NAMALWA (cell line): ENCODE data around the gene MBD3L2B.

Experiments
- DNase-seq: peaks from one replicate; pipeline ENCODE4 v3.0.0-alpha.2; 2015; ENCODE audit warnings: low spot score

MBD3L2B gene

GRCh38 chr19:7010722-7011593 is 10.3 kb downstream of the MBD3L2B start:
- no peak for DNase-seq

GRCh38 chr19:7007859-7008258 is 13.4 kb downstream of the MBD3L2B start:
- DNase-seq = no peak

- peak; percentile 51 for DNase-seq
These were observed 15.0 kb downstream of the MBD3L2B start for GRCh38 chr19:7006135-7006704.

DNA sequence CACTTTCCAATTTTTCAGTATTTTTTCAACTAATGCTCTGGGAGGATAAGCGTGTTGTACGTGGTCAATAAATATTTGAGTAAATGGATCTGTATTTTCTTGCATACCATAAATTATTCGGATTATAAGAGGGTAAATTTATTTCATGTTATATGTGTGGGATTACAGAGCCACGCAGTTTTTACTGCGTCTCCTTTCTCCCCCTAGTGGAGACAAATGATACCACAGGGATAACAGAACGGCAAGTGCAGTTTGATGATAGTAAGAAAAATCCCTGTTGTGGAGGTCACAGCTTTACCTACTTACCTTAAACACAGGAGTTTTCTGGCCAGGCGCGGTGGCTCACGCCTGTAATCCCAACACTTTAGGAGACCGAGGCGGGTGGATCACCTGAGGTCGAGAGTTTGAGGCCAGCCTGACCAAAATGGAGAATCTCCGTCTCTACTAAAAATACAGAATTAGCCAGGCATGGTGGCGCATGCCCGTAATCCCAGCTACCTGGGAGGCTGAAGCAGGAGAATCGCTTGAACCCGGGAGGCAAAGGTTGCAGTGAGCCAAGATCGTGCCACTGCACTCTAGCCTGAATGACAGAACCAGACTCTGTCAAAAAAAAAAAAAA is 16.8 kb downstream of the MBD3L2B start:
- peak; percentile 59 for DNase-seq

DNA sequence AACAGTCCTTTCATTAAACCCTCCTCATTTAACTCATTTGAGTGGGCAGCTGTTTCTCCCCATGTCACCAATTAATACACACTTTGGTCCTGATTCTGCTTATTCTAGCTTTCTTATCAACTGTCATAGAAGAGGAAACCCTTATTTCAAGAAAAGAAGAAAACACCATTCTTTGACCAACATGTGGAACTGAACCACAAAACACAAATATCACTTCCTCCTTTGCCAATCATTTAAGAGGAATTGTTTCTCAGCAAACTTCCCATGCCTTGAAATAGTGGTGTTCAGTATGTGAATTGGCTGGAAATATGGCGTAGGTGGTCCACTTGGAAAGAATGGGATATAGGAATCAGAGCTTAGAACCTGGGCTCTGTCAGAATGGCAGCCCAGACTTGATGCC is 20.4 kb downstream of the MBD3L2B start:
- no peak for DNase-seq

DNA sequence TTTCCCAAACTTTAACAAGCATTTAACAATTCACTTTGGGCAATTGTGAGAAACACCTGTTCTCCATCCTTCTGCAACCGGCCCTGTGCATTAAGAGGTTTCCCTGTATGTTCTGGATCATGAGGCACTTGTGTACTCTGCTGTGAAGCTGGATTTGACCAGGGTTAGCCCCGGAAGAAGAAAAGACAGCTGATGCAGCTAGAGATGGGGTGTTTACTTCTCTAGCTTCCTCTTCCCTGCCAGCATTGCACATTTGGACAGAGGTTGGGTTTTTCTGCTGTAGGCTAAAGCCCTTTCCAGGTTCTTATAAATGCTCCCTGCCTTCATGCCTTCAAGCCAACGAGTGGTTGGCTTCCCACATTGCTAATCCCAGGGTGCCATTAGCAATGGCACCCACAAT is 20.9 kb downstream of the MBD3L2B start:
- no peak for DNase-seq

DNA sequence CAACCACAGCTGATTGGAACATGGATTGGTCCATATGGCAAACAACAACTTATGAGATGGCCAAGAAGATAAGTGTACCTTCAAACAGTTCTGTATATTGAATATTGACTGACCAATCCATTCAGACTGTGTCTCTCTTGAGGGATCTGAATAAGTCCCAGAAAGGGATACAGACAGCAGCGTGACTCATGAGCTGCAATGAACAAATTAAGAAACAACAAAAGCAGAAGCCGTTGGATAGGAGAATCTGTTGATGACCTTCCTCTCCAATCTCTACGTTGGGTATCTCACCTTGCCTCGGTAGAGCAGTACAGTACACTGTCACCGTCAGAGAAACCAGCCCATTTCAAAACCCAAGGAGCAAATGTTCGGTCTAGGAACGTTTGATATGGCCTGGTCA is 21.3 kb downstream of the MBD3L2B start:
- DNase-seq = no peak

DNA sequence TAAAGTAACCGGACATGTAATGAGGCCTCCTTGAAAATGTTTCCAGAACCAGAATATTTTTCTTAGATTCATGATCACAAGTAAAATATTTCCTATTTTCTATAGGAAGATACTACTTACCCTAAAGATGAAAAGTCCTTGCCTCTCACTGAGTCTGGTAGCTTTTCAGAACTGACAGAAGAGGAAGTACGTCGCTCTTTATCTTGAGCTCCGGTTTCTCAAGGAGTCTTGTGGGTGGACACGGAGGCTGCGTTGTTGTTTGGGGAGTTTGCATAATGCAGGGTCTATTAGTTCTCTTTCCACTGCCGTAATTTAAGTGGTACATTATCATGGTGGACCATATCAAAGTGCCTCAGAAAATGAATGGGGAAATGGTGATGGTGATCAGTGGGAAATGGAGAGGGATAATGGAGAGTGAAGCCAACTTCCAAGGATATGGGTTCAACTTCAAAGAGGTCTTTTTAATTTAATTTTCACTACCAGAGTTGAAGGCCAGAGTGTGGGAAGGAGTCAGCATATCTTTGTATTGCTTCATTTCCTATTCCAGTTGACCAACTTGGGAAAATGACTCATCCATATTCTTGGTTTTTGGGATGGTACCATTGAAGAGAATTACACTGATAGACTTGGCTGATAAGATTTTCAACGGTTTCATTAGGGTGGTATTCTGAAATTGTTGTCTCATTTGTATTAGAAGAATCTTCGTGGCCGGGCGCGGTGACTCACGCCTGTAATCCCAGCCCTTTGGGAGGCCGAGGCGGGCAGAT is 23.4 kb downstream of the MBD3L2B start:
- no peak for DNase-seq

GRCh38 chr19:6996810-6997209 is 24.4 kb downstream of the MBD3L2B start:
- DNase-seq = no peak

- no peak for DNase-seq
These were observed 26.2 kb downstream of the MBD3L2B start for GRCh38 chr19:6995054-6995453.

DNA sequence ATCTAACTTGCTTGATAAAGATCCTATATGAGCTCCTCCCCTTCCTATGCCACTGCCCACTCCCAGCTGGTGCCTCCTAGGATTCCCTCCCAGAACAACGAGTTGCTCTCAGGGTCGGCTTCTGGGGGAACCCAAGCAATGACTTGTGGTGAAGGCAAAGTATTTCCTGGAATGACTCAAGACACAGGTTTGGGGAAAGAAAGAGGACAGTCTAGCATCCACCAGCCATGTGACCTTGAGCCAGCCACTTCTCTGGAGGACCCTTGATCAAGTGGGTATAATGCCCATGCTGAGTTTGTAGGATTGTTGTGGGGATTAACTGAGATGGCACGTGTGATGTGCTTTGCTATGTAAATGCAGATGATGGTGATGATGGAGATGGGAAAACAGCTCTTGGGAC is 33.0 kb downstream of the MBD3L2B start:
- DNase-seq = no peak

DNA sequence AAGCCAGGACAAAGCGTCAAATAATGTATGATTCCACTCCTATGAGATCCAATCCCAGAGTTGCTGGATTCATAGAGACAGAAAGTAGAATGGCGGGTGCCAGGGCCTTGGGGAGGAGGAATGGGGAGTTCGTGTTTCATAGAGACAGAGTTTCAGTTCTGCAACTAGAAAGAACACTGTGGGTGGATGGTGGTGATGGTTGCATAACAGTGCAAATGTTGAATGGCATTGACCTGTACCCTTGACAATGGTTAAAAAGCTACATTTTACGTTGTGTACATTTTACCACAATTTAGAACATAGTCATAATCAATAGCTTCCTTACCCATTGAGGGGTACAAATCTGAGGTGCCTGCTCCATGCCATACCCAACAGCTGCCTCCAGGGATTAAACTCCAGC is 33.4 kb downstream of the MBD3L2B start:
- DNase-seq = no peak

DNA sequence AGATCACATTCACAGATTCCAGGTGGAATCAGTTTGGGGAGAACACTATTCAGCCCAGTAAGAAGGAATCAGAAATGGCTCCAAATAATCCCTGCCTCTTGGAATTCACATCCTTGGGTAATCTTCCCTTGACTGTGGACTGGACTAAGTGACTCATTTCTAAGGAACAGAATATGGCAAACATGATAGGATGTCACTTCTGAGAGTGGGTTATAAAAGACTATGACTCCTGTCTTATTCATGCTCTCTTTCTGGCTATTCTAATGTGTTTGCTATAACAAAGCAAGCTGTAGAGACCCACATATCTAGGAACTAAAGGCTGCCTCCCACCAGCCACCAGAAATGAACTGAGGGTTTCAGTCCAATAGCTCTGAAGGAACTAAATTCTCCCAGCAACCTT is 37.8 kb downstream of the MBD3L2B start:
- DNase-seq = no peak

DNA sequence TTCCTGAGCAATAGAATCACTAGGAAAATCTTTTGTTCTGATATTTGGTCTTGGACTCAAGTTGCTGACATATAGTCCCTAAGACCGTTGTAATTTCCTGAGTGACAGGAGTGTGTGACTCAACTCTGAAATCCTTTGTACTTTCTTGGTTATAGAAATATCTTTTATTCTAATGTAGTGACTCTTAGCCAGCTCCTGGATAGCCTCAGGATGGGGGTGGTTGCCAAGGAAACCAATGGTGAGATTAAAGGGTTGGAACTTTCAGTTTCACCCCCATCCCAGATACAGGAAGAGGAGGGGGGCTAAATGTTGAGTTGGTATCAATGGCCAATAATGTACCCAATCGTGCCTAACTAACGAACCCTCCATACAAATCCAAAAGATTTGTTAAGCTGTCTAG is 41.8 kb downstream of the MBD3L2B start:
- DNase-seq = no peak

DNA sequence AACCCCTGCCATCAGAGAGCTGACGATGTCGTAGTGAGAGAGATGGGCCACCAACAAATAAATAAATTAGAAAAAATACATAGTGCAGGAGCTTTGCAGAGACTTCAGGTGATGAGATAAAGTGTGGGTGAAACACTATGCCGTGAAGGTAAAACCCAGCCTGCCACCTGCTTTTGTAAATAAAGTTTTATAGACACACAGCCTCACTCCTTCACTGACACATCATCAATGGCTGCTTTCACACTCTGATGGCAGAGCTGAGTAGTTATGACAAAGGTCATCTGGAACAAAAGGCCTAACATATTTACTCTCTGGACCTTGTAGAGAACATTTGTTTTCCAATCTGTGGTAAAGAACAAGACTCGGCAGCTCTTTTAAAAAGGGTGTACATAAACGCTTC is 45.0 kb downstream of the MBD3L2B start:
- no peak for DNase-seq

DNA sequence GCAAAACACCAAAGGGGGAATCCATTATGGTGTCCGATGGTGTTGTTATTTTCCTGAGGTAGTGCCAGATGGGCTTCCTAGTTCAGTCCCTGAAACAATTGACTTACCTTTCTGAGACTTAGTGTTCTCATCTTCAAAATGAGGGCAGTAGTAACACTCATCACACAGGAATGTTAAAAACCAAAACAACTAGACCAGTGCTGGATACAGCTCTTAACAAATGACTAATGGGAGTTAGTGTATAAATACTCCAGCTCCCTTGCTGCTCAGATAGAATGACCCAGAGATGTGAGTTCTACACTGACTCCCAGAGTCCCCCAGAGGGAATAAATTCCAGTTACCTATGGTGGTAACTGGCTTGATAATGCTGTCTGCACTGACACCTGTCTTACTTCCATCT is 49.9 kb downstream of the MBD3L2B start:
- no peak for DNase-seq

DNA sequence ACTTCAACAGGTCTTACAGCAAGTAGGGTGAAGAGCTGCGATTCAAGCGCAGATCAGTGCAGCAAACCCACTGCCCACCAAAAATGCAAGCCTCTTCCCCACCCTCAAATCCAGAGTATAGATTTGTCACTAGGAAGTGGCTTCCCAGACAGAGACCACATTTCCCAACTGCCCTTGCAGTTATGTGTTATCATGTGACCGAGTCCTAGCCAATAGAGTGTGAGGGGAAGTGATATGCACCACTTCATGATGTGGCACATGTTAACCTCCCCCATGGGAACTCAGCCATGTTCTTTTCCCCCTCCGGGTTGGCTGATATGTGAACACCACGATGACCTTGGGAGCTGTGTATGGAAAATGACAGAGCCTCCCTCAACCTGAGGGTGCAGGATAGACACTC is 50.8 kb downstream of the MBD3L2B start:
- DNase-seq = peak; percentile 70

DNA sequence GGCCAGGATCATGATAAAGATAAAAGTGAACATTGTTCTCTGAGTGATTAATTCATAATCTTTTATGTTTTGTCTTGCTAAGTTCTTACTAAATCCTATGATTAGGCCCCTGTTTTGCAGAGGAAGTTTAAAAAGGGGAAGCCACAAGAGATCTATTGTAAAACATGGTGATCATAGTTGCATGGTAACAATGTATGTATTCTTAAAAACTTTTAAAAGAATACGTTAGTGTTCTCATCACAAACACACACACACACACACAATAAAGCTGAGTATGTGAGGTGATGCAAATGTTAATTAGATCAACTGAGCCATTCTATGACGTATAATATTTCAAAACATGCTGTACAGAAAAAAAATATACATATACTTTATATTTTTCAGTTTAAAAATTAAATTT is 51.2 kb downstream of the MBD3L2B start:
- DNase-seq = no peak

DNA sequence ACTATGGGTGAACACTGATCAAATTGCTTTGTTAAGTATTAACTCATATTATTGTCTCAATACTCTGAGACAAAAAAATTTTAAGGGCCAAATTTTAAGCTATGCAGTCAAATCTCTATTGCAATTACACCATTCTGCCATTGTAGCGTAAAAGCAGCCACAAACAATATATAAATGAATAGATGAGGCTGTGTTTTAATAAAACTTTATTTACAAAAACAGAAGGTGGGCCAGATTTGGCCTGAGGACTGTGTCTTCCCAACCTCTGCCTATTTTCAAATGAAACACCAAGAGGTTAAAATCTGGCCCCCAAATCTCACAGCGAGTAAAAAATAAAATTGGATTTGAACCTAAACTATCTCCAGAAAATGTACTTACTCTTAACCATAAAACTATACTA is 51.7 kb downstream of the MBD3L2B start:
- peak; percentile 15 for DNase-seq
